ENCODE results near the gene LINC00305. TPM values are rescaled to one million over a fixed set of nuclear protein-coding genes. Genes with fewer than 3 reads are reported as not detected.

The LINC00305 gene
- total RNA-seq, 4 donors from 2014 or later: not detected

- H3K4me1 ChIP-seq: no peaks in the 10 kb centered on the region
- TF ChIP-seq POLR2AphosphoS5 (IDR thresholded peaks at IDR 0.05) (no peak), EP300 (IDR thresholded peaks at IDR 0.05) (no peak), POLR2A (IDR thresholded peaks at IDR 0.05) (no peak)
- TF ChIP-seq, protein P1, sequence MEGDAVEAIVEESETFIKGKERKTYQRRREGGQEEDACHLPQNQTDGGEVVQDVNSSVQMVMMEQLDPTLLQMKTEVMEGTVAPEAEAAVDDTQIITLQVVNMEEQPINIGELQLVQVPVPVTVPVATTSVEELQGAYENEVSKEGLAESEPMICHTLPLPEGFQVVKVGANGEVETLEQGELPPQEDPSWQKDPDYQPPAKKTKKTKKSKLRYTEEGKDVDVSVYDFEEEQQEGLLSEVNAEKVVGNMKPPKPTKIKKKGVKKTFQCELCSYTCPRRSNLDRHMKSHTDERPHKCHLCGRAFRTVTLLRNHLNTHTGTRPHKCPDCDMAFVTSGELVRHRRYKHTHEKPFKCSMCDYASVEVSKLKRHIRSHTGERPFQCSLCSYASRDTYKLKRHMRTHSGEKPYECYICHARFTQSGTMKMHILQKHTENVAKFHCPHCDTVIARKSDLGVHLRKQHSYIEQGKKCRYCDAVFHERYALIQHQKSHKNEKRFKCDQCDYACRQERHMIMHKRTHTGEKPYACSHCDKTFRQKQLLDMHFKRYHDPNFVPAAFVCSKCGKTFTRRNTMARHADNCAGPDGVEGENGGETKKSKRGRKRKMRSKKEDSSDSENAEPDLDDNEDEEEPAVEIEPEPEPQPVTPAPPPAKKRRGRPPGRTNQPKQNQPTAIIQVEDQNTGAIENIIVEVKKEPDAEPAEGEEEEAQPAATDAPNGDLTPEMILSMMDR (IDR thresholded peaks at IDR 0.05): no peak
- H3K9me3 ChIP-seq: no peaks in the 10 kb centered on the region
- H3K36me3 ChIP-seq: no peaks in the 10 kb centered on the region
- H3K4me3 ChIP-seq: no peak overlapping the region
- no peak overlapping the region for H3K27ac ChIP-seq
- WGBS: 95% methylated on average over 4 of the region's 4 CpGs
- H3K27me3 ChIP-seq: no peaks in the 10 kb centered on the region
- no peak for DNase-seq (ENCODE audit: low spot score in 2 of 2)
Measured at GRCh38 chr18:64103986-64104385, 44.9 kb downstream of the LINC00305 start.

- H3K27me3 ChIP-seq: no peaks in the 10 kb centered on the region
- no peaks in the 10 kb centered on the region for H3K4me1 ChIP-seq
- H3K27ac ChIP-seq: no peak overlapping the region
- no peak for TF ChIP-seq EP300 (IDR thresholded peaks at IDR 0.05)
- TF ChIP-seq, protein P1 (IDR thresholded peaks at IDR 0.05): no peak
- no peak for TF ChIP-seq POLR2A (IDR thresholded peaks at IDR 0.05)
- TF ChIP-seq POLR2AphosphoS5 (IDR thresholded peaks at IDR 0.05): no peak
- 55% methylated on average over 6 of the region's 6 CpGs for WGBS
- no peaks in the 10 kb centered on the region for H3K36me3 ChIP-seq
- H3K4me3 ChIP-seq: no peak overlapping the region
- no peaks in the 10 kb centered on the region for H3K9me3 ChIP-seq
- no peak for DNase-seq (ENCODE audit: low spot score in 2 of 2)
Measured at GRCh38 chr18:64100116-64100922, 48.6 kb downstream of the LINC00305 start.

DNA sequence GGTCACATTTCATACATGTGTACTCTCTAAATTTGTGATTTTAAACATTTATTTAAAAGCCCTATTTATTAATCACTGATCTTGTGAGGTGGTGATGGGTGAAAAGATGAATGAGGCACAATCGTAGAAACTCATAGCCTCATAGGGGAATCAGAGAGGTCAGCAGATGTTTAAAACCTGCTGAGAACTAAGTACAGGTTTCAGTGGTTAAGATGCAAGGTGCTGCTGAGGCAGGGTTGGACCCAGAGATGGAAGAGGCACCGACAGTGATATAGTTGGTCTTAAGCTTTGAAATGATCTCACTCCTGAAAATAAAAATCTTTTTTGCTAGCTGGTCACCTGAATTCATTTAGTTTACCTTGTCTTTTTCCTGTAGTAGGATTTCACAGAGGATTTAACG, 49.6 kb downstream of the LINC00305 start:
- 88% methylated on average over 3 of the region's 3 CpGs for WGBS
- TF ChIP-seq POLR2A (IDR thresholded peaks at IDR 0.05) (no peak), POLR2AphosphoS5 (IDR thresholded peaks at IDR 0.05) (no peak), EP300 (IDR thresholded peaks at IDR 0.05) (no peak)
- TF ChIP-seq, protein P1 (IDR thresholded peaks at IDR 0.05): no peak
- H3K36me3 ChIP-seq: no peaks in the 10 kb centered on the region
- H3K27me3 ChIP-seq: no peaks in the 10 kb centered on the region
- H3K4me3 ChIP-seq: no peak overlapping the region
- DNase-seq (ENCODE audit: low spot score in 2 of 2): no peak
- H3K9me3 ChIP-seq: no peaks in the 10 kb centered on the region
- no peaks in the 10 kb centered on the region for H3K4me1 ChIP-seq
- no peak overlapping the region for H3K27ac ChIP-seq

- TF ChIP-seq POLR2AphosphoS5 (IDR thresholded peaks at IDR 0.05) (no peak), EP300 (IDR thresholded peaks at IDR 0.05) (no peak), POLR2A (IDR thresholded peaks at IDR 0.05) (no peak)
- TF ChIP-seq, protein P1 (IDR thresholded peaks at IDR 0.05): no peak
- WGBS: 65% methylated on average over 3 of the region's 3 CpGs
- Histone ChIP-seq H3K27me3 (no peaks in the 10 kb centered on the region), H3K4me1 (no peaks in the 10 kb centered on the region), H3K27ac (no peak overlapping the region), H3K4me3 (no peak overlapping the region), H3K9me3 (no peaks in the 10 kb centered on the region), H3K36me3 (no peaks in the 10 kb centered on the region)
- no peak for DNase-seq (ENCODE audit: low spot score in 2 of 2)
Measured at GRCh38 chr18:64097497-64097896, 51.4 kb downstream of the LINC00305 start.

- 84% methylated on average over 1 of the region's 1 CpG for WGBS
- Histone ChIP-seq H3K36me3 (no peaks in the 10 kb centered on the region), H3K4me3 (no peak overlapping the region), H3K27me3 (no peaks in the 10 kb centered on the region), H3K27ac (no peak overlapping the region), H3K9me3 (no peaks in the 10 kb centered on the region), H3K4me1 (no peaks in the 10 kb centered on the region)
- no peak for DNase-seq (ENCODE audit: low spot score in 2 of 2)
- no peak for TF ChIP-seq POLR2AphosphoS5 (IDR thresholded peaks at IDR 0.05)
- TF ChIP-seq, protein P1 (IDR thresholded peaks at IDR 0.05): no peak
- no peak for TF ChIP-seq POLR2A (IDR thresholded peaks at IDR 0.05)
- no peak for TF ChIP-seq EP300 (IDR thresholded peaks at IDR 0.05)
Measured at GRCh38 chr18:64095056-64095455, 53.8 kb downstream of the LINC00305 start.

Measured in suprapubic skin (tissue), 4 donors.